ENCODE results near the gene CEL.

DNA sequence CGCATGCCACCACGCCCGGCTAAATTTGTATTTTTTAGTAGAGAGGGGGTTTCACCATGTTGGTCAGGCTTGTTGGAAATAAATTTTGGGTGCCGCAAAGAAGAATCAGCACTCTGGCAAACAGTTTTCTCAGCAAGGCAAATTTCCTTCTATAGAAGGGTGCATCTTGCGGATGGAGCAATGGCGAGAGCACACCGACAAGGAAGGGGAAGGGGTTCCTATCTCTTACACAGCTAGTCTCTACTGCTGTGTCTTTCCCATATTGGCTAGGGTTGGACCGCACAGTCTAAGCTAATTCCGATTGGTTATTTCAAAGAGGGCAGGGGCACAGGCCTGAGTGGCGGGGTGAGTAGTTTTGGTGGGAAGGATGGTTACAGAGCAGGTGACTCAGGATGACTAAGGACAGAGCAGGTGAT is 30.3 kb upstream of the CEL start:
- TF ChIP-seq SUZ12 (IDR thresholded peaks at IDR 0.05) (no peak), SP1 (IDR thresholded peaks at IDR 0.05) (no peak), NFRKB (IDR thresholded peaks at IDR 0.05) (no peak), FOXK2 (IDR thresholded peaks at IDR 0.05) (no peak), L3MBTL2 (conservative IDR thresholded peaks at IDR 0.05) (no peak; the same call in 1 of the 2 replicates), ZNF384 (IDR thresholded peaks at IDR 0.05) (no peak), CTBP1 (IDR thresholded peaks at IDR 0.05; ENCODE audit: borderline replicate concordance) (no peak), FOXA1 (IDR thresholded peaks at IDR 0.05) (no peak), BHLHE40 (IDR thresholded peaks at IDR 0.05; ENCODE audit: borderline replicate concordance) (no peak), LEF1 (IDR thresholded peaks at IDR 0.05; ENCODE audit: borderline replicate concordance) (no peak), ARNT (IDR thresholded peaks at IDR 0.05) (no peak)
